RWPE2 (cell line): Measurements from ENCODE around the gene HEXD.

ENCODE experiments used
- ATAC-seq: fragments of 200-7000 bp; cut with Tn5 transposase; 3 replicates; pipeline ENCODE4 v1.9.1; 2021; ENCODE audit warnings: low read depth
- DNase-seq: peaks from one replicate; pipeline ENCODE4 v3.0.0-alpha.2; 2020; ENCODE audit warnings: low spot score
- H3K27ac ChIP-seq: fragments of 450-650 bp; 2 replicates; pipeline ENCODE4 v1.5.1; 2017; ENCODE audit warnings: mild to moderate bottlenecking; ENCODE audit not compliant: poor library complexity, severe bottlenecking
- H3K27me3 ChIP-seq: fragments of 250-450 bp; sonication (Bioruptor Pico); 2 replicates; pipeline ENCODE4 v1.5.1; 2021; ENCODE audit warnings: mild to moderate bottlenecking, moderate library complexity; ENCODE audit not compliant: insufficient read depth, poor library complexity, severe bottlenecking
- H3K36me3 ChIP-seq: fragments of 250-450 bp; sonication (Bioruptor Pico); 2 replicates; pipeline ENCODE4 v1.5.1; 2020; ENCODE audit warnings: low read depth, mild to moderate bottlenecking, moderate library complexity
- H3K4me1 ChIP-seq: fragments of 250-450 bp; sonication (Bioruptor Pico); 2 replicates; pipeline ENCODE4 v1.5.1; 2021; ENCODE audit warnings: mild to moderate bottlenecking, moderate library complexity; ENCODE audit not compliant: insufficient read depth, poor library complexity, severe bottlenecking
- H3K4me3 ChIP-seq: fragments of 250-450 bp; sonication (Bioruptor Pico); 2 replicates; pipeline ENCODE4 v1.5.1; 2021; ENCODE audit warnings: mild to moderate bottlenecking, moderate library complexity; ENCODE audit not compliant: severe bottlenecking
- H3K9me3 ChIP-seq: fragments of 250-450 bp; sonication (Bioruptor Pico); 2 replicates; pipeline ENCODE4 v1.5.1; 2021; ENCODE audit warnings: mild to moderate bottlenecking, moderate library complexity; ENCODE audit not compliant: severe bottlenecking
- TF ChIP-seq, protein P1 (sequence below): fragments of 450-650 bp; IDR thresholded peaks from one replicate; pipeline ENCODE4 v1.5.1; 2017; ENCODE audit warnings: mild to moderate bottlenecking, moderate library complexity; ENCODE audit not compliant: poor library complexity, severe bottlenecking

The HEXD gene

DNA sequence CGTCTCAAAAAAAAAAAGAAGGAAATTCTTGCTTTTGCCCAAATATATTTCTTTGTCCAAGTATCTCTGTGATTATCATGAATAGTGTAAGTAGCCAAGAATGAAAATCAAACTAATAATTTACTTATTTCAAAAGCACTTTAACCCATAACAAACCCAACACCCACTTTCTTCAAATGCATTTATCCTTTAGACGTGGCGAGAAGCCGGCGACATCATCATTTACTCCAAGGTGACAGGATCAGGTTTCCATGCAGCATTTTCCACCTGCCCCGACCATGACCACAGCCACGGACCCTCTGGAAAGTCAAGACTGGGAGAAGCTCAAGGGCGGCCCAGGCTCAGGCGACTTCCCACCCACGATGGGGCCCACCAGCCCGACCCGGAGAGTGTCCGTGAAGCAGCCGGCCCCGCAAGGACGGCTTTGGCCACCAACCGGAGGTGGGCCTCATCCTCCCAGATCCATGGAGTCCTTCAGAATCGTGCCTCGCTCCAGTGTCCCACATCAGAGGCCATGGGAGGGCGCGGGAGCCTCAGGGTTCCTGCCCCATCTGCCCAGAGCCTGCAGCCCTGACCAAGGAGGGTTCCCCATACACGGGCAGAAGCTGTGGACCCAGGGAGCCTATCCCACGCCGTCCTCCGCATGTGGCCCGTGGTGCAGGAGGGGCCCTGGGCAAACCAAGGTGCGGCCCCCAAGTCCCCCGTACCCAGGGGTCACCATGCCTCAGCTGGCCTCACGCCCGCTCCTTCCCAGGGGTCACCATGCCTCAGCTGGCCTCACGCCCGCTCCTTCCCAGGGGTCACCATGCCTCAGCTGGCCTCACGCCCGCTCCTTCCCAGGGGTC lies 27.9 kb upstream of the HEXD start:
- Histone ChIP-seq H3K4me1 (no peaks in the 10 kb centered on the region), H3K27me3 (no peaks in the 10 kb centered on the region), H3K4me3 (no peak overlapping the region), H3K36me3 (no peaks in the 10 kb centered on the region), H3K9me3 (no peaks in the 10 kb centered on the region), H3K27ac (no peak overlapping the region)
- peak; percentile 61 for DNase-seq
- ATAC-seq: no peak
- TF ChIP-seq, protein P1, sequence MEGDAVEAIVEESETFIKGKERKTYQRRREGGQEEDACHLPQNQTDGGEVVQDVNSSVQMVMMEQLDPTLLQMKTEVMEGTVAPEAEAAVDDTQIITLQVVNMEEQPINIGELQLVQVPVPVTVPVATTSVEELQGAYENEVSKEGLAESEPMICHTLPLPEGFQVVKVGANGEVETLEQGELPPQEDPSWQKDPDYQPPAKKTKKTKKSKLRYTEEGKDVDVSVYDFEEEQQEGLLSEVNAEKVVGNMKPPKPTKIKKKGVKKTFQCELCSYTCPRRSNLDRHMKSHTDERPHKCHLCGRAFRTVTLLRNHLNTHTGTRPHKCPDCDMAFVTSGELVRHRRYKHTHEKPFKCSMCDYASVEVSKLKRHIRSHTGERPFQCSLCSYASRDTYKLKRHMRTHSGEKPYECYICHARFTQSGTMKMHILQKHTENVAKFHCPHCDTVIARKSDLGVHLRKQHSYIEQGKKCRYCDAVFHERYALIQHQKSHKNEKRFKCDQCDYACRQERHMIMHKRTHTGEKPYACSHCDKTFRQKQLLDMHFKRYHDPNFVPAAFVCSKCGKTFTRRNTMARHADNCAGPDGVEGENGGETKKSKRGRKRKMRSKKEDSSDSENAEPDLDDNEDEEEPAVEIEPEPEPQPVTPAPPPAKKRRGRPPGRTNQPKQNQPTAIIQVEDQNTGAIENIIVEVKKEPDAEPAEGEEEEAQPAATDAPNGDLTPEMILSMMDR: no peak

DNA sequence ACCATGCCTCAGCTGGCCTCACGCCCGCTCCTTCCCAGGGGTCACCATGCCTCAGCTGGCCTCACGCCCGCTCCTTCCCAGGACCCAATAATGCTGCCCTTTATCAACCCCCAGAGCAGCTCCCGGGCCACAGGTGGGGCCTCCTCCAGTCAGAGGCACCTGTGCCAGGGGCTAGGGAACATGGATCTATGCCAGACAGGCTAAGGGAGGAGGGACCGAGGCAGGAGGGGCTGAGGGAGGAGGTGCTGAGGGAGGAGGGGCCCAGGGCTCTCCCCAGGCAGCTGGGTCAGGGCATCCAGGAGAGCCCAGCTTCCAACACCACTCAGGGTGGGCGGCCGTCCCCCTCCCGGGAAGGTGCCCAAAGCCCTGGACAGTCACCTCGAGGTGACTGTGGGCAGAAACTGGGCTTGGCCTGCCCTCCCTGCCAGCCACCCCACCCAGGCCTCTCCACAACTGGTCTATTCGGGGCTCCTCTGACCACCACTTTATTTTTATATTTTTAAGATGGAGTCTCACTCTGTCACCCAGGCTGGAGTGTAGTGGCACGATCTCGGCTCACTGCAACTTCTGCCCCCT lies 27.2 kb upstream of the HEXD start:
- TF ChIP-seq, protein P1: no peak

DNA sequence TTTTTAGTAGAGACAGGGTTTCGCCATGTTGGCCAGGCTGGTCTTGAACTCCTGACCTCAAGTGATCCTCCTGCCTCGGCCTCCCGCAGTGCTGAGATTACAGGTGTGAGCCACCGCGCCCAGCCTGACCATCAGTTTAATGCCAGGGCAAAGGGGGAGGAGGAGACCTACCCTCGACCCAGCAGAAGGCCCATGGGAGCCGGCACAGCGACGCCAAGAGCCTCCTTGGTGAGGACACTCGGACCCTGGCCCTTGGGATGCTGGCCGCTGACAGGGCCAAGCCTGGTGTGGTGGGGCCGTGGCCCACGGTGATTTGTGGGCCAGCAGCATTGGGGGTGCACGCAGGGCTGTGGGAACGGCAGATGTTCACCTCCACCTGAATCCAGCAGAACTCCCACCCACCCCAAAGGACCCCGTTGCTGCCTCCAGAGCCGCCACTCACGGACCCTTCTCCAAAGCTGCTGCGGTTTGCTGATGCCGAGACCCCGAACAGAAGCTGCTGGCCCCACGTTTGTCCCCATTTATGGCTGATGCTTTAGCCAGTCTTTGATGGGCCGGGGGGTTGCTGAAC lies 26.6 kb upstream of the HEXD start:
- peak; percentile 70 for DNase-seq
- Histone ChIP-seq H3K36me3 (no peaks in the 10 kb centered on the region), H3K27ac (no peak overlapping the region), H3K4me1 (no peaks in the 10 kb centered on the region), H3K9me3 (no peaks in the 10 kb centered on the region), H3K27me3 (no peaks in the 10 kb centered on the region), H3K4me3 (no peak overlapping the region)
- no peak for ATAC-seq
- TF ChIP-seq, protein P1: no peak

More for the DNA sequence above, 27.2 kb upstream of the HEXD start:
- Histone ChIP-seq H3K36me3 (no peaks in the 10 kb centered on the region), H3K27me3 (no peaks in the 10 kb centered on the region), H3K27ac (no peak overlapping the region), H3K4me3 (no peak overlapping the region), H3K9me3 (no peaks in the 10 kb centered on the region), H3K4me1 (no peaks in the 10 kb centered on the region)
- DNase-seq (peak; percentile 62), ATAC-seq (no peak)

DNA sequence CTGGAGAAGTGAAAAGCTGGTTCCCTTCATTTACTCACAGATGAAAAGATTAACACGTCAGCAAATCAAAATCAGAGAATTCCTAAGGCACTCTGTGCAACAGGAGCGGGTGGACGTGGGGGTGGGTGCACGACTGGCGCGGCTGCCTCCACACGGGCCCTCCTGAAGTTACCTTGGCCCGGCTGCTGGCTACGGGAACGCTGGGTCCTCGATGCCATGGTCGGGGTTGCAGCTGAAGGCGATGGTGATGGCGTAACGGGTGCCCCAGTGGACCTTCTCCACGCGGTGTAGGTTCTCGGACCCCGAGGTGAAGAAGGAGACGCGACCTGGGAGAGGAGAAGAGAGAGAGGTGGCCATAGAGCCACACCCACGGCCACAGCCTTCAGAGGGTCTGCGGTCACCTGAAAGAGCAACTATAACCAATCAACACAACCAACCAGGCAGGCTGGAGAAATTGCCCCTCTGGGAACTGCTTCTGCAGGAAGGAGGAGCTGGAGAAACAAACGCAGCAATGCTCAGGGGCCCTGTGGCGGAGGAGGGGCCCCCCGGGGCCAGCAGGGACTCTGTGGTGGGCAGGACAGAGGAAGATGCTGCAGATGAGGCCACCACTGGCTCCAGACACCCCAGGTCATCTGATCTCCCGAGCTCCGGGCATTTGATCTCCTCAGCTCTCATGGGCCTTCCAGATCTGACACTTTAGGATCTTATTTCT lies 25.8 kb upstream of the HEXD start:
- Histone ChIP-seq H3K27ac (no peak overlapping the region), H3K4me3 (no peak overlapping the region), H3K27me3 (no peaks in the 10 kb centered on the region), H3K36me3 (no peaks in the 10 kb centered on the region), H3K4me1 (no peaks in the 10 kb centered on the region), H3K9me3 (no peaks in the 10 kb centered on the region)
- peak; percentile 66 for DNase-seq
- ATAC-seq: no peak
- TF ChIP-seq, protein P1: no peak
